A549 treated with dexamethasone at 1 μM for 4 hours (cell line): Measurements from ENCODE around the gene NDUFA9. TPM values are rescaled to one million over a fixed set of nuclear protein-coding genes. Genes with fewer than 3 reads are reported as not detected.

ENCODE experiments used
- total RNA-seq: library from RNA; stranded (reverse); fragments of 200-300 nt; extraction: Qiagen RNA extraction; gene quantifications from 5 replicates; pipeline ENCODE4 v1.2.3, GENCODE V29; 2022

NDUFA9 gene
- 98.7 to 126 TPM (median 114 TPM) in 5 replicates for total RNA-seq

DNA sequence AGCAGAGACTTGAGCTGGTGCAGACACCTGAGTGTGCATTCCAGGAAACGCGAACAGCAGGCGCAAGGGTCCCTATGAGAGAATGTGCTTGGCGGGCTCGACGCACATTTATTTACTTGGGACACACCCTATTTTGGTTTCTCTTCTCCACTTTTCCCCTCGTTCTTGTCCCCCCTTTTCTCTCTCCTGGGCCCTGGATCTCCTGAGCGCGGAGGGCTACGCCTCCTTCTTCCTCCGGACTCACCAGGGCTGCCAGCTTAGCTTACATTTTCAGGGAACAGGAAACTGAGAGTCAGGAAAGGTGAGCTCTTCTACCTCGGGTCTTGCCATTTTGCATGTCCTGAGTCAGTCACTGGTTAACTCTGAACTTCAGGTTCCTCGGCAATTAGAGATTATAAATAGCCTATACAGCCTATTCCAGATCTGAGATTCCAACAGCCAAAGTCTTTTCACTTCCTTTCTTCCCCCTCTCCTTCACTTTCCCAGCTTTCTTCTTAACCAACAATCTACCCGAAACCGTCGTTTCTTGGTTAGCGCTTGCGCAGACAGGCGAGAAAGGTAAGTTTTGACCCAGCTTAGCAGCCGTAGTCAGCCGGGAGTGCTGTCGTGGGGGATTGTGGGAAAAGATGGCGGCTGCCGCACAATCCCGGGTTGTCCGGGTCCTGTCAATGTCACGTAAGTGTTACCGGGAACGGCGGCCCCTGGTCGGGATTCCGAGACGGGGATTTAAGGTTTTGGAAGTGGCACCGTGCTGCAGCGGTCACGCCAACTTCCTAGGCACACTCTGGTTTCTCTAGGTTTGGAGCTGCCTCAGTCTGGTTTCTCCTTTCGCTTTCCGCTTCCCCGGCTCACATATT is at the start of gene NDUFA9, which contains the start of gene AKAP3:
NDUFA9 (plus strand) TSS at position 614 of the 857 bp plus-strand sequence; CDS start at position 627, 13 bp downstream.
AKAP3 (minus strand) TSS at position 551 of the 857 bp plus-strand sequence. CDS start 10,855 bp downstream, outside the sequence.

Other genes starting within 250 kb of the NDUFA9 start
- not detected in 5 replicates for gene FGF6, start 203.3 kb upstream of the NDUFA9 start, total RNA-seq
- 14.9 to 20.8 TPM (median 18.0 TPM) in 5 replicates for gene RAD51AP1, start 110.2 kb upstream of the NDUFA9 start, total RNA-seq
- gene DYRK4, start 86.9 kb upstream of the NDUFA9 start, total RNA-seq = 41.6 to 52.9 TPM (median 42.8 TPM) in 5 replicates
- 0.02 to 0.30 TPM (median 0.11 TPM) in 5 replicates for gene AKAP3, start 63 bp upstream of the NDUFA9 start, total RNA-seq
- 0.02 TPM in 1 of 5 replicates, not detected in the others for gene GALNT8, start 71.3 kb downstream of the NDUFA9 start, total RNA-seq